ENCODE data around the gene CFAP161.
"Not testable (repeated sequence)": the region's sequence is repeated elsewhere in the genome, so short reads cannot be mapped to it uniquely, and the experiment has no call there.

Gene CFAP161

DNA sequence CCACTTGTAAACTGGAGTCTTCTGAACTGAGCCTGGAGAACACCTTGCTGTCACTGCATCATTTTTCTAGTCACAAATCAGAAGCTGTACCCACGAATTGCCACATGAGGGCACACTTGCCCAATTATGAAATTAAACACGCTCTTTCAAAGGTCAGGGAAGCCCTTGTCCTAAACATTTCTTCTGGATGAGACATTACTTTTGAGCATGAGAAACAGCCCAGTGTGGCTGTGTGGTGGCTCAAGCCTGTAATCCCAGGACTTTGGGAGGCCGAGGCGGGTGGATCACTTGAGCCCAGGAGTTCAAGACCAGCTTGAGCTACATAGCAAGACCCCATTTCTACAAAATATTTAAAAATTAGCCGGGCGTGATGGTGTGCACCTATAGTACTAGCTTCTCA, 27.5 kb upstream of the CFAP161 start:
- peak in 2 of 3 donors; percentile 12 to 45 for DNase-seq (ENCODE audit: low read depth in 2 of 3, low spot score in 1 of 3)

DNA sequence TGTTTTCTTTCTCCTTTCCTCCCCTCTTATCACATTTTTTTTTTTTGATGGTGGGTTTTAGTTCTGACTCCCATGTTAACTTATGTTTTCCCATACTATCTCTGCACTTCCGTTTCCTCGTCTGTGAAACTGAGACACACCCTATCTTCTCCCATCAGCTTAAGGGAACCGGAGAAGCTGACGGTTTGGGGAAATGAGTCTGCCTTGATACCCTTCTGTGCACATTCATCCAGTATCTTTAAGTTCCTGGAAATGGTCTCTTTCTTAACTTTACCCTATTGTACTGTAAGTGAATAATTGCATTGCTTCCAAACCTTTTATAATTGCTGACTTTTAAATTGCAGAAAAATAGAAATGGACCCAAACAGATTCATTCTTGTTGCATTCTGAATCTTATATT, 26.2 kb upstream of the CFAP161 start:
- no peak for DNase-seq (ENCODE audit: low read depth in 2 of 3, low spot score in 1 of 3)

GRCh38 chr15:81108427-81108826, 25.6 kb upstream of the CFAP161 start:
- no peak for DNase-seq (ENCODE audit: low read depth in 2 of 3, low spot score in 1 of 3)

DNA sequence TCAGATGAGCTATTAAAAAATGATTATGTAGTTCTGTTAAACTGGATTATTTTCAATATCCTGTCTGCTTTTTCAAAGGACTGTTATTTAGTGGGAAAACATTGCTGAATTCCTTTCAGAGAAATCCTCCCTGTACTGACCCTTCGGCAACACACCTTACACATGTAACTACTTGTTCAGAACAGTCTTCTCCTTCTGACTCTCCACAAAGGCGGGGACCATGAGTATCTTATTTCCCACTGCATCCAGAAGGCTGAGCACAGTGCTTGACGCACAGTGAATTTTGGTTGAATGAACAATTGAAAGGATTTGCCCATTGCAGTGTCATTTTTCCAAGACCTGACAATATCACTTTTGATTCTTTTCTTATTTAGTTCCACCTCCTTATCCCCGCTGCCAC, 23.1 kb upstream of the CFAP161 start:
- DNase-seq (ENCODE audit: low read depth in 2 of 3, low spot score in 1 of 3), result no peak

DNA sequence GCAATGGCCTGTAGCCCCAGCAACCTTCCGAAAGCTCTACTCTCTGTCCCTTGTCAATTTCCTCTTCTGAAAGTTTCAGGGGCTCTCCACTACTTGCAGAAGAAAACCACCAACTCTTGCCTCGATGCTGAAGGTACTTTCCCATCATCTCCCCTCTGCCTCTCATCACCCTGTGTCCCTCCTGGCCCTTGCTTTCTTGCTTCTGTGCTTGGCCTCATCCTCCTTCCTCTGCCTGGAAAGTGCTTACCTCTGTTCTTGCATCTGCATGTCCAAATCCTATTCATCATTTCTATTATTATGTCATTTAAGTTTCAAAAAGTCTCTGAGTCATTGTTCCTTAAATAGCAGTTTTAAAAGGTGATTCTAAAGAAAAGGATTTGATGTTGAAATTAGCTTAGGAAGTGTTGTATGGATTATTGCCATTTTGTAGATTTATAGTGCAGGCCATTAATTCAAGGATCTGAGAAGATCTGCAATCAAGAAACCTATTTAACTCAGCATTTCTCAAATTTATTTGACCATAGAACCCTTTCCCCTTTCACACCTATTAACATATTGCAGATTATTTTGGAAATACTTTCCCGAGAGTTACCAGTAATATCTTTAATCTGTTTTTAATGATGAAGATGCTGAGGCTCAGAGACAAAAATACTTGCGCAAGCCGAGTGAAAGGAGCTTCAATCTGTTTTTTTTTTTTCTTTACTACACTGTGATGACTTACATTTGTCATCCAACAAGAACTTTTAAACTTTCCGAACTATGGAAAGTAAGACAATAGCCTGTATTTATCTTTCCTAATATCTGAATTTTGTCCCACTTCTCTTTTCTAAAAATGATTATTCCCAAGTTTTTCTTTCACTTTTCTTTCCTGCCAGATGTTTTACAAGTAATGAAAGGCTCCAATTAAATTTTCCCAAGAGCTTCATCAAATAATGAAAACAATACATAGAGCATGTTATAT, 22.3 kb upstream of the CFAP161 start:
- DNase-seq (ENCODE audit: low read depth in 2 of 3, low spot score in 1 of 3), result no peak

- no peak for DNase-seq (ENCODE audit: low read depth in 2 of 3, low spot score in 1 of 3)
Measured at GRCh38 chr15:81113204-81113657, 20.8 kb upstream of the CFAP161 start.

DNA sequence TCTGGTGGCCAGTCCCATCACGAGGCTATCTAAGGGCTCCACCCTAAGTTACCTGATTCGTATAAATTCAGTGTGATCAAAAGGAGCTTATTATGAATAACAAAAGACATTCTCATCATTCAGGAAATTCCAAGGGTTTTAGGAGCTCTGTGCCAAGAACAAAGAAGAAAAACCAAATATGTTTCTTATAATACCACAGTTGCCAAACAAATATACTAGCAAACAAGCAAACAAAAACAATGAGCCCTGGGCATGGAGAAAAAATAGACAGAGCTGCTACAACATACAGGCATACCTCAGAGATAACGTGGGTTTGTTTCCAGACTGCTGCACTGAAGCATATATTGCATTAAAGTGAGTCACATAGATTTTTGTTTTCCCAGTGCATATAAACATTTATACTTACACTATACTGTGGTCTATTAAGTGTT, 20.2 kb upstream of the CFAP161 start:
- DNase-seq (ENCODE audit: low read depth in 2 of 3, low spot score in 1 of 3), result no peak

- no peak for DNase-seq (ENCODE audit: low read depth in 2 of 3, low spot score in 1 of 3)
Measured at GRCh38 chr15:81115054-81115939, 18.8 kb upstream of the CFAP161 start.

- no peak for DNase-seq (ENCODE audit: low read depth in 2 of 3, low spot score in 1 of 3)
Measured at GRCh38 chr15:81117136-81117535, 16.9 kb upstream of the CFAP161 start.

- no peak for DNase-seq (ENCODE audit: low read depth in 2 of 3, low spot score in 1 of 3)
Measured at GRCh38 chr15:81117581-81117980, 16.5 kb upstream of the CFAP161 start.

GRCh38 chr15:81118361-81118760, 15.7 kb upstream of the CFAP161 start:
- no peak for DNase-seq (ENCODE audit: low read depth in 2 of 3, low spot score in 1 of 3)

GRCh38 chr15:81120069-81120468, 14.0 kb upstream of the CFAP161 start:
- no peak for DNase-seq (ENCODE audit: low read depth in 2 of 3, low spot score in 1 of 3)

DNA sequence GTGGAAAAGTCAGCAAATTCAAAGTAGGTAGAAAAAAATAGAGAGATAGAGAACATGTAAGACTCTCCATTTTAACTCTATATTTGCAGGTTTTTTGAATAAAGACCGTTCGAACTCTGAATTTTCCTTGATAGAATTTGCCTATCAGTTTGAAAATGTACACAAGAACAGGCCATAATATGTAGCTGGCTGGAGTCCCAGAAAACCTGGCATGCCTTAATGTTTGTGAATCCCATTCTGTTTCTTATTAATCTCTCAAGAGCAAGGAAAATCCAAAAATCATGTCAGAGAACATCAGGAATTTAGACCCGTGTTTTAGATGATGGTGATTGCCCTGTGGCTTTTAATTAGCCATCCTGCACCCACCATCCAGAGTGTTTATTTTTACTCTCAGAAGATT, 7.2 kb upstream of the CFAP161 start:
- DNase-seq (ENCODE audit: low read depth in 2 of 3, low spot score in 1 of 3), result no peak

- not testable (repeated sequence) for DNase-seq (ENCODE audit: low read depth in 2 of 3, low spot score in 1 of 3)
Measured at GRCh38 chr15:81141478-81141877, 7.4 kb downstream of the CFAP161 start.

GRCh38 chr15:81146006-81146405, 11.9 kb downstream of the CFAP161 start:
- DNase-seq (ENCODE audit: low read depth in 2 of 3, low spot score in 1 of 3), result no peak

- no peak for DNase-seq (ENCODE audit: low read depth in 2 of 3, low spot score in 1 of 3)
Measured at GRCh38 chr15:81146466-81146865, 12.4 kb downstream of the CFAP161 start.

DNA sequence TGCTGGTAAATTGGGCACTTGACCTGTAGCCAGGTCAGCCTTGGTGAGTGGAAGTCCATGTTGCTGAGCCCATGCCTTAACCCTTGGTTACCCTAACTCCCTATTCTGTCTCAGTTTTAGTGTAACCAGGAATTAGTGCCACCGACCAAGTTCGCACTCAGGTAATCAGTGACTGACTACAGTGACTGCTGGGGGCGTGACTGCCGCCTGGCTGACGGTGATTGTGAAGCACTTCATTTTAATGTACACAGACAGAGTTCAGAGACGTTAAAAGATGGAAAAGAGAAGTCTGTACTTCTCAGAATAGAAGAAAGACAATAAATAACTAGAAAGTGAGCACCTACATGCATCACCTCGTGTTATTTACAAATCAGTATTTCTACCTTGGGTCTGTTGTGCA, 17.3 kb downstream of the CFAP161 start:
- DNase-seq (ENCODE audit: low read depth in 2 of 3, low spot score in 1 of 3), result no peak

DNA sequence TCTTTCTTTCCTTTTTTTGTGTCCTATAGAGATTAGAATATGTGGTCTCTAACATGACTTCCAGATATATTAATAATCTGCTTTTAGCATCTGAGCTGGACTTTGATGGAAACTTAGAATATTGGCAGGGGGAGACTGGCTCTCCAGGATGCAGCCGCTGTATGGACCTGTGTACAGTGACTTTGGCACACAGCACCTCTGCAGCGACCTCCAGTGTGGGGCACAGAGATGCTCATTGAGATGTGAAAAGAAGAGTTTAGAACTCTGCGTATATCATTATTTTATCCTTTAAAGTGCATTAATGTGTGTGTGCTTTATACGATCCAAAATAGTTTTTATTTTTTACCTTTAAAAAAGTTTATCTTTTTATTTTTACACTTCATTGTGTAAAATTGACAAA, 18.3 kb downstream of the CFAP161 start:
- DNase-seq (ENCODE audit: low read depth in 2 of 3, low spot score in 1 of 3), result no peak

- no peak for DNase-seq (ENCODE audit: low read depth in 2 of 3, low spot score in 1 of 3)
Measured at GRCh38 chr15:81152799-81153198, 18.7 kb downstream of the CFAP161 start.

DNA sequence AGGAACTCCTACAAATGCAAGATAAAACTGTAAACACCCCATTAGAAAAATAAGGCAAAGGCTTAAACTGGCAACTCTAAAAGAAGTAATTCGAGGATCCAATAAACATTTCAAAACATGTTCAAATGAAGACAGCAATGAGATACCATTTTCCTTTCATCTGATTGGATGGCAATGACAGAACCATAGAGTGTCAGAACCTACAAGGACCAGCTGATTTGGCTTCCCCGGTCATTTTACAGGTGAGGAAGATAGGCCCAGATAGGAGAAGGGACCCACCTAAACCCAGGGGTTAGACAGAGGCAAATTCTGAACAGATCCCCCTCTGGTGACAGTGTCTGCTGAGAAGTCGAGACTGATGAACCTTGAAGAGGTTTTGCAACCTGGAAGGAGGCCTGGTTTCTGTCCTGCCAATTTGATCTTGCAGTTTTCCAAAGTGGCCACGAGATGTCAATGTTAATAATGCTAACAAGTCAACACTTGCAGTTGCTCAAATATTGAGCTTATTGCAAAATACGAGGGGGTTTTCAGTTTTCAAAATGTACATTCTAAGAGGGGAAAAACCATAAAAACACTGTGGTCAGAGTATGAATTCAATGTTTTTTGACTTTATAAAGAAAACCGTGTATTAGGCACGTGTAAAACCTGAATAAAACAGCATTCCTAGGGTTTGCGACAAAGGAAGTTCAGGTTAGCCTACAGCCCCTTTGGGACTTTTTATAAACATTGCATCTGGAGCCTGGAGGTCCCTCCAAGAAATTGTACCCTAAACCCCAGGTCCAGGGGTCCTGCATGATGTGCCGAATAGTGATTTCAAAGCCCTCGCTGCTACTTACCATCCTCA, 21.5 kb downstream of the CFAP161 start:
- DNase-seq (ENCODE audit: low read depth in 2 of 3, low spot score in 1 of 3), result peak in 1 of 3 donors; percentile 15

DNA sequence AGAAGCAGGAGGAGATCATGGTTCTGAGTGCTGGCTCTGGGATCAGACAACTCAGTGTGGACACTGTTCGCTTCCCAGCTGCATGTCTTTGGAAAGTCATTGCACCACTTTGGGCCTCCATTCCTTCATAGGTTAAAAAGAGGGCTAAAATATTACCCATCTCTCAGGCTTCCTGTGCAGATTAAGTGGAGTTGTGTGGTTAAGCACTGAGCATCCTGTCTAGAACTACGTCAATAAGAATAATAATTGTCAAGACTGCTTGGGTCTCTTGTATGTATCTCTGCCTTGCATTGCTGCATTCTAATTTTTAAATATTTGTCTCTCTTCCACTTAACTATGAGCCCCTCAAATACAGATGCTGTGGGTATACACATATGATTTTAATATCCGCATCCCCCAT, 22.3 kb downstream of the CFAP161 start:
- DNase-seq (ENCODE audit: low read depth in 2 of 3, low spot score in 1 of 3), result no peak
